SK-N-SH (cell line): Measurements from ENCODE around the gene REC114. TPM values are rescaled to one million over a fixed set of nuclear protein-coding genes. Genes with fewer than 3 reads are reported as not detected.

ENCODE experiments used
- CTCF ChIA-PET: fragments of 300-600, 350-600 bp; formaldehyde crosslinking; extraction: SDS; loops from one replicate; lab custom pipeline; 2021; lab: Yijun Ruan, JAX
- POLR2A ChIA-PET: fragments of 350-600 bp; sonication (Branson Sonifier 250); formaldehyde crosslinking; extraction: SDS; loops from one replicate; lab custom pipeline; 2020; ENCODE audit warnings: antibody characterized with exemption, inconsistent platforms; lab: Yijun Ruan, JAX
- DNase-seq: peaks from one replicate; pipeline ENCODE4 v3.0.0; 2012
- H2AFZ ChIP-seq: fragments of 200-600 bp; sonication (generic); 2 replicates; pipeline ENCODE4 v1.8.1; 2016; ENCODE audit warnings: antibody characterized with exemption, mild to moderate bottlenecking, low read depth
- H3F3A ChIP-seq: fragments of 200-600 bp; sonication (generic); replicated peaks from 2 replicates; pipeline ENCODE3; 2016; ENCODE audit warnings: antibody characterized with exemption, mild to moderate bottlenecking; ENCODE audit not compliant: insufficient read depth
- H3K27ac ChIP-seq, 2 experiments: fragments of 200-500 bp in 1 of 2; fragments of 200-600 bp in 1 of 2; sonication (Bioruptor generic) in 1 of 2; sonication (generic), shearing (Covaris generic) in 1 of 2; 2 replicates each; pipeline versions ENCODE4 v1.5.1 to v1.6.1; 2014 to 2016; ENCODE audit warnings: low read depth in 2 of 2, inconsistent platforms in 1 of 2, low read length in 1 of 2, mild to moderate bottlenecking in 1 of 2, mixed read lengths in 1 of 2
- H3K27me3 ChIP-seq: fragments of 200-600 bp; sonication (generic), shearing (Covaris generic); 2 replicates; pipeline ENCODE4 v1.6.1; 2016; ENCODE audit warnings: mixed run types; ENCODE audit not compliant: insufficient read depth
- H3K36me3 ChIP-seq, 2 experiments: fragments of 200-500 bp in 1 of 2; fragments of 200-600 bp in 1 of 2; sonication (Bioruptor generic) in 1 of 2; sonication (generic) in 1 of 2; replicated peaks in 1 of 2; 2 replicates each; pipeline versions ENCODE3 to v1.5.1; 2014 to 2016; ENCODE audit warnings: low read length in 1 of 2, mild to moderate bottlenecking in 1 of 2; ENCODE audit not compliant: insufficient read depth in 2 of 2, control insufficient read depth in 1 of 2
- H3K4me1 ChIP-seq, 2 experiments: fragments of 200-500 bp in 1 of 2; fragments of 200-600 bp in 1 of 2; sonication (Bioruptor generic) in 1 of 2; sonication (generic), shearing (Covaris generic) in 1 of 2; 2 replicates each; pipeline versions ENCODE4 v1.5.1 to v1.6.1; 2014 to 2016; ENCODE audit warnings: low read depth in 1 of 2, low read length in 1 of 2, mixed run types in 1 of 2; ENCODE audit not compliant: insufficient read depth in 2 of 2, control insufficient read depth in 1 of 2
- H3K4me2 ChIP-seq: fragments of 200-600 bp; sonication (generic), shearing (Covaris generic); 2 replicates; pipeline ENCODE4 v1.6.1; 2017; ENCODE audit warnings: mixed run types
- H3K4me3 ChIP-seq, 2 experiments: fragments of 200-500 bp in 1 of 2; fragments of 200-600 bp in 1 of 2; sonication (Bioruptor generic) in 1 of 2; sonication (generic), shearing (Covaris generic) in 1 of 2; 2 replicates each; pipeline versions ENCODE4 v1.5.1 to v1.8.1; 2014 to 2016; ENCODE audit warnings: low read depth in 2 of 2, inconsistent platforms in 1 of 2, low read length in 1 of 2, mild to moderate bottlenecking in 1 of 2, mixed read lengths in 1 of 2, moderate library complexity in 1 of 2
- H3K79me2 ChIP-seq: fragments of 200-600 bp; sonication (generic); 2 replicates; pipeline ENCODE4 v1.8.1; 2017; ENCODE audit warnings: mild to moderate bottlenecking; ENCODE audit not compliant: insufficient read depth
- H3K9ac ChIP-seq: fragments of 200-600 bp; sonication (generic); 2 replicates; pipeline ENCODE4 v1.6.1; 2017; ENCODE audit warnings: mixed run types
- H3K9me2 ChIP-seq: fragments of 200-600 bp; sonication (generic); 2 replicates; pipeline ENCODE4 v1.6.1; 2017; ENCODE audit warnings: mixed run types
- H3K9me3 ChIP-seq: fragments of 200-600 bp; sonication (generic); 2 replicates; pipeline ENCODE4 v1.6.1; 2017; ENCODE audit warnings: mixed run types, mild to moderate bottlenecking, moderate library complexity
- H4K20me1 ChIP-seq: fragments of 200-600 bp; sonication (generic); 2 replicates; pipeline ENCODE4 v1.6.1; 2017; ENCODE audit warnings: mild to moderate bottlenecking, mixed run types; ENCODE audit not compliant: insufficient read depth
- EZH2phosphoT487 ChIP-seq: fragments of 200-600 bp; sonication (generic); IDR thresholded peaks from 2 replicates; pipeline ENCODE4 v1.6.1; 2017; ENCODE audit warnings: low read depth, mixed run types, mild to moderate bottlenecking, antibody characterized with exemption, moderate library complexity, borderline replicate concordance
- FOXJ3 ChIP-seq: sonication (generic); formaldehyde crosslinking; IDR thresholded peaks from 2 replicates; pipeline ENCODE4 v1.5.1; 2020; ENCODE audit warnings: mild to moderate bottlenecking, missing genetic modification reagents
- FOXM1 ChIP-seq: IDR thresholded peaks from 2 replicates; pipeline ENCODE4 v1.4.0; 2012; ENCODE audit warnings: low read depth, mild to moderate bottlenecking
- GATA2 ChIP-seq: sonication (generic); formaldehyde crosslinking; IDR thresholded peaks from 2 replicates; pipeline ENCODE4 v1.5.0; 2020; ENCODE audit warnings: mild to moderate bottlenecking, missing genetic modification reagents
- PBX3 ChIP-seq: IDR thresholded peaks from 2 replicates; pipeline ENCODE4; 2012
- RAD21 ChIP-seq: IDR thresholded peaks from 2 replicates; pipeline ENCODE4 v1.6.1; 2012; ENCODE audit warnings: mild to moderate bottlenecking, low read length
- USF1 ChIP-seq: IDR thresholded peaks from 2 replicates; pipeline ENCODE4 v1.4.0; 2012; ENCODE audit warnings: low read depth, borderline replicate concordance
- YY1 ChIP-seq: IDR thresholded peaks from 2 replicates; pipeline ENCODE4 v1.4.0; 2012; ENCODE audit warnings: low read depth, mild to moderate bottlenecking
- ZBTB33 ChIP-seq: IDR thresholded peaks from 2 replicates; pipeline ENCODE4 v1.4.0; 2012; ENCODE audit warnings: low read depth, borderline replicate concordance
- WGBS: methylation state at CpG from one replicate; pipeline ENCODE4 v1.1.6; 2017; ENCODE audit warnings: low lambda C conversion rate; 5-methylcytosine and 5-hydroxymethylcytosine counted together
- polyA plus RNA-seq, 3 experiments: library from polyadenylated mRNA; depleted of rRNA; stranded (reverse); fragments of >200 nt; gene quantifications; 2 replicates each; pipeline ENCODE4 v1.2.3, GENCODE V29; 2012

The REC114 gene
- polyA plus RNA-seq, 1 of the 3 experiments (the other 2 are of a cell fraction) = not detected

- Histone ChIP-seq H3F3A (no peaks in the 10 kb centered on the region), H4K20me1 (no peaks in the 10 kb centered on the region), H3K27me3 (no peaks in the 10 kb centered on the region), H2AFZ (no peak overlapping the region), H3K4me3 (no peak overlapping the region), H3K9ac (no peak overlapping the region), H3K79me2 (no peaks in the 10 kb centered on the region), H3K4me1 (no peaks in the 10 kb centered on the region), H3K36me3 (no peaks in the 10 kb centered on the region), H3K9me2 (no peaks in the 10 kb centered on the region), H3K9me3 (no peaks in the 10 kb centered on the region), H3K27ac (no peak overlapping the region), H3K4me2 (no peak overlapping the region)
- DNase-seq = no peak
- ChIA-PET POLR2A (no interaction called here), CTCF (no interaction called here)
- 88% methylated on average over 2 of the region's 2 CpGs for WGBS
- no peak for TF ChIP-seq ZBTB33
Measured at GRCh38 chr15:73493922-73494321, 51.0 kb downstream of the REC114 start.

GRCh38 chr15:73495181-73495580 lies 52.2 kb downstream of the REC114 start:
- Histone ChIP-seq H3K9ac (no peak overlapping the region), H3K36me3 (no peaks in the 10 kb centered on the region), H3K79me2 (no peaks in the 10 kb centered on the region), H3K4me1 (no peaks in the 10 kb centered on the region), H3K9me3 (no peaks in the 10 kb centered on the region), H3K9me2 (no peaks in the 10 kb centered on the region), H2AFZ (no peak overlapping the region)
- WGBS = 43% methylated on average over 3 of the region's 3 CpGs
- CTCF ChIA-PET = interaction anchor here (0.8 to 1.3 kb wide), 2 partner anchors 12 to 190 kb away, joined by 3 to 4 read pairs; no protein-coding TSS in a partner anchor
- TF ChIP-seq ZBTB33 (no peak), FOXM1 (no peak), YY1 (no peak), GATA2 (CRISPR knock-in tag) (no peak), PBX3 (no peak), RAD21 (no peak), EZH2phosphoT487 (no peak), FOXJ3 (CRISPR knock-in tag) (no peak), USF1 (no peak)
- TF ChIP-seq, all 33 proteins: peak for 0
- H3K27ac ChIP-seq = no peak overlapping the region
- POLR2A ChIA-PET = no interaction called here
- no peaks in the 10 kb centered on the region for H4K20me1 ChIP-seq
- H3K27me3 ChIP-seq = no peaks in the 10 kb centered on the region
- no peak overlapping the region for H3K4me2 ChIP-seq
- DNase-seq = no peak
- H3F3A ChIP-seq = no peaks in the 10 kb centered on the region
- no peak overlapping the region for H3K4me3 ChIP-seq
